ENCODE data around the gene OGFOD3.

Gene OGFOD3

DNA sequence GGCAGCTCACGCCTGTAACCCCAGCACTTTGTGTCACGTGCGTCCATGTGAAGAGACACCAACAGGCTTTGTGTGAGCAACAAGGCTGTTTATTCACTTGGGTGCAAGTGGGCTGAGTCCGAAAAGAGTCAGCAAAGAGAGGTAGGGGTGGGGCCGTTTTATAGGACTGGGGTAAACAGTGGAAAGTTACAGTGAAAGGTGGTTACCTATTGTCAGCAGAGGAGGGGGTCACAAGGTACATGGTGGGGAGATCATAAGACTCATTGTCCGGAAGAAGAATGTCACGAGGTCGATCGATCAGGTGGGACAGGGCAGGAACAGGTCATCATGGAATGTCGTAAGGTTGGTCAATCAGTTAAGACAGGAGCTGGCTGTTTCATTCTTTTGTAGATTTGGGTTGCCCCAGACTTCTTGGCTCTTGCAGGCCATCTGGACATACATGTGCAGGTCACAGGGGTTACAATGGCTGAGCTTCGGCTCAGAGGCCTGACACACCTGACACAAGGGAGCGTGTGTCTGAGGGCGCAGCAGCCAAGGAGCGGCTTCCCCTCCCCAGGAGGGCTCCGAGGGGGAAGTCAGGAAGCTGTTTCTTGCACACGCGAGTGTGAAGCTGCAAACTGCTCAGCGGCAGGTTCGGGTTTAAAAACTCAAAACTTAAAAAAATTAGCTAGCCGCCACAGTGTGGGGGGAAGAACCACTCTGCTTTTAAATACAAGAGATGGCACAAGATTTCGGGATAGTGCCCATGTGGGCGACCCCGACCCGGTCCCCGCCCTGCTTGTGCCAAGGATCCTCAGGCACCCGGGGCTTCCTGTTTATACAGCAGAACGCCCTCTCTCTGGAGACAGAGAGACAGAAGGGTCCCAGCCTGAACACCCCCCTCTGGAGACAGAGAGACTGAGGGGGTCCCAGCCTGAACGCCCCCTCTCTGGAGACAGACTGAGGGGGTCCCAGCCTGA is 71.8 kb downstream of the OGFOD3 start:
- no peak for DNase-seq

DNA sequence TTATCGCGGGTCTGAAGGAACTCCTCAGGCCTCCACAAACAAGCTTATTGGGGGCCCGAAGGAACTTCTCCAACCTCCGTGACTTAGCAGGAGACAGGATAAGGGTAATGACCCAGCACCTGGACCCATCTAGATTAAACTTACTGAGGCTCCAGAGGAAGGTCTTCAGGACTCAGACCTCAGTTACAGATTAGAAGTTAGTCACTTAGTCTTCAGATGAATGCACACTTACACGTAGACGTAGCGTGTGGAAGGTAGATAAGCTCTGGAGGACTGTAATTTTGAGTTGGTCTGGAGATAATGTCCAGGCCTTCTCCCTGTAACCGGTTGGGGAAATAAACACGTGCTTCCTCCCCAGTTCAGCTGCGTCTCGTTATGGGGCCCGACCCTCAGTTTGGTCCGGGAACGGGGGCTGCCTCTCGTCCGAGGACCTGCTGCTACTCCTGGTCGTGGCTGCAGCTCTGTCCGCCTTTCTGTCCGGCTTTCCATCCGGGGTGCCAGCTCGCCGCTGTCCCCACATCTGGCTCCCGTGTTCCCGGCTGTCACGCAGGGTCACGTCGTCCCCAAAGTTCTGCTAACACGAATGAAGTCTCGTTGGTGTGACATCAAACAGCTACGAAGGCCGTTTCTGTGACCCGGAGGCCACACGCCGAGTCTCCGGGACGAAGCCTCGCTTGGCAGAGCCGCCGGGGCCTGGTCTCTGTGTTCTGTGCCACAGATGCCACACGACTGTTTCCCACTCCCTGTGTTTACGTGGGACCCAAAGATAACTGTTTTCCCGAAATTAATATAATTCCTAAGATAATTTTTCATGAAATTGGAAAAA is 73.0 kb downstream of the OGFOD3 start:
- Histone ChIP-seq H3K36me3 (ENCODE audit: insufficient read depth, low read length) (no peaks in the 10 kb centered on the region), H3K4me3 (ENCODE audit: low read depth in 1 of 2, low read length in 2 of 2) (no peak overlapping the region), H4K20me1 (ENCODE audit: insufficient read depth, low read length) (no peaks in the 10 kb centered on the region), H2AFZ (ENCODE audit: low read depth, low read length) (no peak overlapping the region), H3K27ac (ENCODE audit: low read length) (no peak overlapping the region), H3K4me1 (ENCODE audit: insufficient read depth, low read length) (no peaks in the 10 kb centered on the region), H3K9ac (ENCODE audit: low read depth, low read length) (no peak overlapping the region), H3K27me3 (ENCODE audit: insufficient read depth, low read length, poor library complexity) (no peaks in the 10 kb centered on the region), H3K79me2 (ENCODE audit: insufficient read depth, low read length) (no peaks in the 10 kb centered on the region), H3K4me2 (ENCODE audit: insufficient read depth, low read length) (no peak overlapping the region), H3K9me3 (ENCODE audit: insufficient read depth, low read length, severe bottlenecking) (no peaks in the 10 kb centered on the region)
- no peak for DNase-seq
- TF ChIP-seq EZH2 (IDR thresholded peaks at IDR 0.05; ENCODE audit: borderline replicate concordance, low read depth, low read length, severe bottlenecking) = no peak
- TF ChIP-seq, protein P1, sequence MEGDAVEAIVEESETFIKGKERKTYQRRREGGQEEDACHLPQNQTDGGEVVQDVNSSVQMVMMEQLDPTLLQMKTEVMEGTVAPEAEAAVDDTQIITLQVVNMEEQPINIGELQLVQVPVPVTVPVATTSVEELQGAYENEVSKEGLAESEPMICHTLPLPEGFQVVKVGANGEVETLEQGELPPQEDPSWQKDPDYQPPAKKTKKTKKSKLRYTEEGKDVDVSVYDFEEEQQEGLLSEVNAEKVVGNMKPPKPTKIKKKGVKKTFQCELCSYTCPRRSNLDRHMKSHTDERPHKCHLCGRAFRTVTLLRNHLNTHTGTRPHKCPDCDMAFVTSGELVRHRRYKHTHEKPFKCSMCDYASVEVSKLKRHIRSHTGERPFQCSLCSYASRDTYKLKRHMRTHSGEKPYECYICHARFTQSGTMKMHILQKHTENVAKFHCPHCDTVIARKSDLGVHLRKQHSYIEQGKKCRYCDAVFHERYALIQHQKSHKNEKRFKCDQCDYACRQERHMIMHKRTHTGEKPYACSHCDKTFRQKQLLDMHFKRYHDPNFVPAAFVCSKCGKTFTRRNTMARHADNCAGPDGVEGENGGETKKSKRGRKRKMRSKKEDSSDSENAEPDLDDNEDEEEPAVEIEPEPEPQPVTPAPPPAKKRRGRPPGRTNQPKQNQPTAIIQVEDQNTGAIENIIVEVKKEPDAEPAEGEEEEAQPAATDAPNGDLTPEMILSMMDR (IDR thresholded peaks at IDR 0.05; ENCODE audit: borderline replicate concordance, extremely low read depth, low read length, poor library complexity, severe bottlenecking) = no peak
- ATAC-seq (ENCODE audit: insufficient read depth, low read depth) = no peak

More for the DNA sequence above, 71.8 kb downstream of the OGFOD3 start:
- H4K20me1 ChIP-seq (ENCODE audit: insufficient read depth, low read length) = no peaks in the 10 kb centered on the region
- H2AFZ ChIP-seq (ENCODE audit: low read depth, low read length) = no peak overlapping the region
- H3K27ac ChIP-seq (ENCODE audit: low read length) = no peak overlapping the region
- H3K9me3 ChIP-seq (ENCODE audit: insufficient read depth, low read length, severe bottlenecking) = no peaks in the 10 kb centered on the region
- H3K9ac ChIP-seq (ENCODE audit: low read depth, low read length) = no peak overlapping the region
- no peak for TF ChIP-seq EZH2 (IDR thresholded peaks at IDR 0.05; ENCODE audit: borderline replicate concordance, low read depth, low read length, severe bottlenecking)
- TF ChIP-seq, protein P1 (IDR thresholded peaks at IDR 0.05; ENCODE audit: borderline replicate concordance, extremely low read depth, low read length, poor library complexity, severe bottlenecking) = no peak
- H3K4me1 ChIP-seq (ENCODE audit: insufficient read depth, low read length) = peaks cover 6% of the 10 kb centered on the region
- no peak overlapping the region for H3K4me3 ChIP-seq (ENCODE audit: low read depth in 1 of 2, low read length in 2 of 2)
- ATAC-seq (ENCODE audit: insufficient read depth, low read depth) = no peak
- H3K79me2 ChIP-seq (ENCODE audit: insufficient read depth, low read length) = no peaks in the 10 kb centered on the region
- H3K4me2 ChIP-seq (ENCODE audit: insufficient read depth, low read length) = no peak overlapping the region
- no peaks in the 10 kb centered on the region for H3K36me3 ChIP-seq (ENCODE audit: insufficient read depth, low read length)
- no peaks in the 10 kb centered on the region for H3K27me3 ChIP-seq (ENCODE audit: insufficient read depth, low read length, poor library complexity)

DNA sequence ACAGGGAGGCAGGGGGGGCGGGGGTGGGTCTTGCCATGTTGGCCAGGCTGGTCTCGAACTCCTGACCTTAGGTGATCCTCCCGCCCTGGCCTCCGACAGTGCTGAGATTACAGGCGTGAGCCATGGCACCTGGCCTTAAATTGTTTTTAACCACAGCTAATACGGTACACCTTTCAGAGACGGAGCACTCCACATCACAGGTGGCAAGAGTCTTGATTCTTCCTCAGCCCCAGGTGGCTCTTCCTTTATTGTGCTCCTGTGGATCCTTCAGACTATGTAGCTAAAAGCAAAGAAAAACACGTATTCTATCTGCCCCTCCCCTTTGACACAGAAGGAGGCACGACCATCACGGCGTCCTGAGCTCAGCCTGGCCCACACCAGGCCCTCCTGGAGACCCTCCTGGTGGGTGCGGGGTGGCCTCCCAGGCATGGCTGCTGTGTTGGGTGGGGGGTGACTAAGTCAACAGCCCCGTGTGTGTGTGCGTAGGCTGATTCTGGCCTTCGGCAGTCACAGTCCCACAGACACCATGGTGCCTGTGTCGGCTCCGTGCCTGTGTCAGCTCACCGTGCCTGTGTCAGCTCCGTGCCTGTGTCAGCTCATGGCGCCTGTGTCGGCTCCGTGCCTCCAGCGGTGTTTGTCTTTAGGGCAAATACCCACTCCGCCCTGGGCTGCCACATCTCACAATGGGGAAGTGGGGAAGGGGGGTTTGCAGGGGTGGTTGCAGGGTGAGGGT is 74.0 kb downstream of the OGFOD3 start:
- Histone ChIP-seq H2AFZ (ENCODE audit: low read depth, low read length) (no peak overlapping the region), H3K36me3 (ENCODE audit: insufficient read depth, low read length) (no peaks in the 10 kb centered on the region), H3K4me2 (ENCODE audit: insufficient read depth, low read length) (no peak overlapping the region), H3K27ac (ENCODE audit: low read length) (no peak overlapping the region), H3K4me1 (ENCODE audit: insufficient read depth, low read length) (no peaks in the 10 kb centered on the region), H4K20me1 (ENCODE audit: insufficient read depth, low read length) (no peaks in the 10 kb centered on the region), H3K4me3 (ENCODE audit: low read depth in 1 of 2, low read length in 2 of 2) (no peak overlapping the region), H3K79me2 (ENCODE audit: insufficient read depth, low read length) (no peaks in the 10 kb centered on the region), H3K9me3 (ENCODE audit: insufficient read depth, low read length, severe bottlenecking) (no peaks in the 10 kb centered on the region), H3K9ac (ENCODE audit: low read depth, low read length) (no peak overlapping the region), H3K27me3 (ENCODE audit: insufficient read depth, low read length, poor library complexity) (no peaks in the 10 kb centered on the region)
- no peak for DNase-seq
- TF ChIP-seq, protein P1 (IDR thresholded peaks at IDR 0.05; ENCODE audit: borderline replicate concordance, extremely low read depth, low read length, poor library complexity, severe bottlenecking) = no peak
- no peak for TF ChIP-seq EZH2 (IDR thresholded peaks at IDR 0.05; ENCODE audit: borderline replicate concordance, low read depth, low read length, severe bottlenecking)
- no peak for ATAC-seq (ENCODE audit: insufficient read depth, low read depth)
